Mesenchymal stem cell (in vitro differentiated cells and primary cell): ENCODE measurements around the gene SERGEF. TPM values are rescaled to one million over a fixed set of nuclear protein-coding genes. Genes with fewer than 3 reads are reported as not detected.

ENCODE experiments used
- DNase-seq: peaks from one replicate; pipeline ENCODE4 v3.0.0-alpha.2; 2013
- H2AFZ ChIP-seq: one replicate; pipeline ENCODE4 v1.6.1; 2013; ENCODE audit warnings: low read depth, mild to moderate bottlenecking, control low read depth, inconsistent platforms, low read length, moderate library complexity
- H2AK5ac ChIP-seq: 2 replicates; pipeline ENCODE4 v1.6.1; 2013; ENCODE audit warnings: low read length, moderate library complexity, mild to moderate bottlenecking, inconsistent platforms; ENCODE audit not compliant: severe bottlenecking
- H2BK120ac ChIP-seq: one replicate; pipeline ENCODE4 v1.6.1; 2013; ENCODE audit warnings: low read depth, mild to moderate bottlenecking, inconsistent platforms, low read length, moderate library complexity
- H2BK12ac ChIP-seq, 2 experiments: one replicate each; pipeline ENCODE4 v1.6.1; 2013; ENCODE audit warnings: inconsistent platforms in 2 of 2, low read length in 2 of 2, mild to moderate bottlenecking in 2 of 2, moderate library complexity in 2 of 2, control low read depth in 1 of 2
- H2BK15ac ChIP-seq: one replicate; pipeline ENCODE4 v1.6.1; 2013; ENCODE audit warnings: mild to moderate bottlenecking, low read depth, inconsistent platforms; ENCODE audit not compliant: poor library complexity, severe bottlenecking
- H2BK5ac ChIP-seq: 2 replicates; pipeline ENCODE4 v1.6.1; 2013; ENCODE audit warnings: low read depth, mild to moderate bottlenecking, low read length, control low read depth, inconsistent platforms; ENCODE audit not compliant: poor library complexity, severe bottlenecking
- H3K14ac ChIP-seq, 2 experiments: one replicate each; pipeline ENCODE4 v1.6.1; 2013; ENCODE audit warnings: inconsistent platforms in 2 of 2, low read length in 2 of 2, control low read depth in 1 of 2, mild to moderate bottlenecking in 1 of 2, moderate library complexity in 1 of 2
- H3K18ac ChIP-seq, 2 experiments: one replicate each; pipeline ENCODE4 v1.6.1; 2013; ENCODE audit warnings: inconsistent platforms in 2 of 2, low read length in 2 of 2, control low read depth in 1 of 2, low read depth in 1 of 2, mild to moderate bottlenecking in 1 of 2
- H3K23ac ChIP-seq, 2 experiments: one replicate each; pipeline ENCODE4 v1.6.1; 2013; ENCODE audit warnings: inconsistent platforms in 2 of 2, low read length in 2 of 2, mild to moderate bottlenecking in 2 of 2, moderate library complexity in 2 of 2, control low read depth in 1 of 2
- H3K27ac ChIP-seq: 2 replicates; pipeline ENCODE4 v1.5.1; 2013; ENCODE audit warnings: mild to moderate bottlenecking, moderate library complexity, low read length, control low read depth, inconsistent platforms; ENCODE audit not compliant: poor library complexity, severe bottlenecking
- H3K27me3 ChIP-seq, 2 experiments: 2 replicates each; pipeline versions ENCODE4 v1.6.1 to v1.7.0; 2013; ENCODE audit warnings: low read length in 2 of 2, mild to moderate bottlenecking in 2 of 2, moderate library complexity in 2 of 2, control low read depth in 1 of 2, inconsistent platforms in 1 of 2; ENCODE audit not compliant: control insufficient read depth in 1 of 2, insufficient read depth in 1 of 2
- H3K36me3 ChIP-seq, 2 experiments: 2 replicates each; pipeline versions ENCODE4 v1.6.1 to v1.7.0; 2013; ENCODE audit warnings: low read length in 2 of 2, control low read depth in 1 of 2, inconsistent platforms in 1 of 2, low read depth in 1 of 2, mild to moderate bottlenecking in 1 of 2; ENCODE audit not compliant: insufficient read depth in 2 of 2, control insufficient read depth in 1 of 2
- H3K4ac ChIP-seq, 2 experiments: one replicate each; pipeline ENCODE4 v1.6.1; 2013; ENCODE audit warnings: inconsistent platforms in 2 of 2, low read length in 2 of 2, mild to moderate bottlenecking in 2 of 2, moderate library complexity in 2 of 2, control low read depth in 1 of 2, low read depth in 1 of 2
- H3K4me1 ChIP-seq: 2 replicates; pipeline ENCODE4 v1.6.1; 2013; ENCODE audit warnings: low read depth, low read length, control low read depth; ENCODE audit not compliant: control insufficient read depth, insufficient read depth
- H3K4me2 ChIP-seq: 2 replicates; pipeline ENCODE4 v1.6.1; 2013; ENCODE audit warnings: low read length, mild to moderate bottlenecking, inconsistent platforms; ENCODE audit not compliant: poor library complexity, severe bottlenecking
- H3K4me3 ChIP-seq, 2 experiments: 2 replicates each; pipeline versions ENCODE4 v1.5.1 to v1.7.0; 2013; ENCODE audit warnings: low read length in 2 of 2, mild to moderate bottlenecking in 2 of 2, control low read depth in 1 of 2, low read depth in 1 of 2; ENCODE audit not compliant: insufficient read depth in 1 of 2
- H3K79me1 ChIP-seq: replicated peaks from 2 replicates; pipeline ENCODE4 v1.6.1; 2013; ENCODE audit warnings: mild to moderate bottlenecking, control low read depth, low read length, inconsistent platforms; ENCODE audit not compliant: poor library complexity, severe bottlenecking
- H3K9ac ChIP-seq: 2 replicates; pipeline ENCODE4 v1.7.0; 2013; ENCODE audit warnings: mild to moderate bottlenecking, low read length, moderate library complexity
- H3K9me3 ChIP-seq: 2 replicates; pipeline ENCODE4 v1.7.0; 2013; ENCODE audit warnings: mild to moderate bottlenecking, low read length; ENCODE audit not compliant: control insufficient read depth
- H4K8ac ChIP-seq: one replicate; pipeline ENCODE4 v1.6.1; 2013; ENCODE audit warnings: inconsistent platforms, mild to moderate bottlenecking, low read length, moderate library complexity
- H4K91ac ChIP-seq: one replicate; pipeline ENCODE4 v1.6.1; 2013; ENCODE audit warnings: mild to moderate bottlenecking, low read length, inconsistent platforms
- WGBS: methylation state at CpG from one replicate; pipeline ENCODE4 v1.1.7; 2013; ENCODE audit warnings: mixed read lengths; 5-methylcytosine and 5-hydroxymethylcytosine counted together
- polyA plus RNA-seq, 2 experiments: library from polyadenylated mRNA; stranded (reverse); fragments of 200-250 nt; gene quantifications; one replicate each; pipeline ENCODE4 v1.2.3, GENCODE V29; 2013

SERGEF gene
- polyA plus RNA-seq (2013, experiment 1 of 2), result 22.3 TPM
- 22.9 TPM for polyA plus RNA-seq (2013, experiment 2 of 2)

GRCh38 chr11:18012906-18013781 lies at the start of gene SERGEF:
Gene SERGEF, minus strand, starts transcription at chr11:18013047. Its CDS starts 37 bp downstream, at chr11:18013010.
- under 1% methylated on average over 50 of the region's 93 CpGs for WGBS
- Histone ChIP-seq H2BK5ac (no peak within 1 kb of the TSS), H4K8ac (peak within 1 kb of the TSS; percentile 85), H3K14ac (peak within 1 kb of the TSS in 1 of 2 experiments; percentile 94), H2AFZ (peak within 1 kb of the TSS; percentile 99), H2BK120ac (no peak within 1 kb of the TSS), H3K4ac (peak within 1 kb of the TSS in 1 of 2 experiments; percentile 67), H3K4me2 (peak within 1 kb of the TSS; percentile 67), H3K4me1 (peaks cover 9% of the 10 kb centered on the region), H3K23ac (peak within 1 kb of the TSS in 1 of 2 experiments; percentile 59), H3K18ac (peak within 1 kb of the TSS; percentile 19 to 89), H3K36me3 (no peaks in the 10 kb centered on the region), H3K4me3 (peak within 1 kb of the TSS; percentile 68 to 97), H3K79me1 (peaks cover 18% of the 10 kb centered on the region), H3K27ac (peak within 1 kb of the TSS; percentile 2), H2BK12ac (peak within 1 kb of the TSS in 1 of 2 experiments; percentile 34), H2AK5ac (no peak within 1 kb of the TSS), H2BK15ac (peak within 1 kb of the TSS; percentile 26), H3K27me3 (peaks cover 0 to 4% of the 10 kb centered on the region in 2 experiments), H4K91ac (peak within 1 kb of the TSS; percentile 70), H3K9ac (peak within 1 kb of the TSS; percentile 92), H3K9me3 (no peaks in the 10 kb centered on the region)
- peak; percentile 89 for DNase-seq

DNA sequence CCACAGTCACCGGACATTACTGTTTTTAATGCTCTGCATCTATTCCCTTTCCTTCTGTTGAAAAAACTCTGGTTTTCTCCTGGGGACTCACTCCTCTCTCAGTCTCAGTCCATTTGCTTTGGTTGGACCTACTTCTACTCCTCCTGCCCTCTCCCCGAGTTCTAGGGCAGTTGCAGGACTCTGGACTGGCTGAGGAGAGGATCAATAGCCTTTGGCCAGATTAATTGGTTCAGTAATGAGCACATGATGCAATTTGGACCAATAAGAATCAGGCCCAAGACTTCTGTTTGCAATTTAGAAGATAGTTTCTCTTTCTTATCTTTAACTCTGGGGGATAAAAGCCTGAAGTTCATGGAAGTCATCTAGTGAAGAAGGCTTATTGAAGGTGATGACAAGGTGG lies 48.5 kb upstream of the SERGEF start:
- Histone ChIP-seq H2BK15ac (no peak overlapping the region), H3K4ac (no peak overlapping the region), H2BK5ac (no peak overlapping the region), H3K36me3 (no peaks in the 10 kb centered on the region), H3K9me3 (no peaks in the 10 kb centered on the region), H3K27me3 (no peaks in the 10 kb centered on the region), H2AFZ (no peak overlapping the region), H2BK120ac (no peak overlapping the region), H4K91ac (no peak overlapping the region), H3K79me1 (no peaks in the 10 kb centered on the region), H2BK12ac (no peak overlapping the region), H3K9ac (no peak overlapping the region), H3K23ac (no peak overlapping the region), H3K4me1 (no peaks in the 10 kb centered on the region), H3K4me2 (no peak overlapping the region), H3K18ac (no peak overlapping the region), H3K14ac (no peak overlapping the region), H4K8ac (no peak overlapping the region), H3K27ac (no peak overlapping the region), H3K4me3 (no peak overlapping the region), H2AK5ac (no peak overlapping the region)
- 90% methylated on average over 2 of the region's 2 CpGs for WGBS
- DNase-seq, result no peak

- Histone ChIP-seq H3K9me3 (no peaks in the 10 kb centered on the region), H2AK5ac (no peak overlapping the region), H4K91ac (no peak overlapping the region), H3K36me3 (no peaks in the 10 kb centered on the region), H4K8ac (no peak overlapping the region), H2BK5ac (no peak overlapping the region), H3K9ac (no peak overlapping the region), H3K14ac (no peak overlapping the region), H3K79me1 (no peaks in the 10 kb centered on the region), H3K4me3 (no peak overlapping the region), H2BK120ac (no peak overlapping the region), H3K18ac (no peak overlapping the region), H3K27ac (no peak overlapping the region), H2BK12ac (no peak overlapping the region), H3K4ac (no peak overlapping the region), H3K4me2 (no peak overlapping the region), H2BK15ac (no peak overlapping the region), H3K4me1 (no peaks in the 10 kb centered on the region), H3K23ac (no peak overlapping the region), H3K27me3 (no peaks in the 10 kb centered on the region), H2AFZ (no peak overlapping the region)
- no peak for DNase-seq
- whole genome bisulfite sequencing, result 88% methylated on average over 1 of the region's 1 CpG
Measured at GRCh38 chr11:18056561-18057181, 43.8 kb upstream of the SERGEF start.

GRCh38 chr11:18054511-18055103 lies 41.8 kb upstream of the SERGEF start:
- 89% methylated on average over 10 of the region's 10 CpGs for WGBS
- Histone ChIP-seq H4K8ac (no peak overlapping the region), H3K9ac (no peak overlapping the region), H3K27me3 (no peaks in the 10 kb centered on the region), H3K9me3 (no peaks in the 10 kb centered on the region), H3K14ac (no peak overlapping the region), H3K36me3 (no peaks in the 10 kb centered on the region), H2BK120ac (no peak overlapping the region), H4K91ac (no peak overlapping the region), H3K23ac (no peak overlapping the region), H3K27ac (no peak overlapping the region), H2BK15ac (no peak overlapping the region), H3K4me1 (no peaks in the 10 kb centered on the region), H3K79me1 (no peaks in the 10 kb centered on the region), H3K4me3 (no peak overlapping the region), H3K4me2 (no peak overlapping the region), H2AFZ (no peak overlapping the region), H3K4ac (no peak overlapping the region), H2AK5ac (no peak overlapping the region), H2BK5ac (no peak overlapping the region), H3K18ac (no peak overlapping the region), H2BK12ac (no peak overlapping the region)
- DNase-seq, result no peak
